Panc1 (cell line): Measurements from ENCODE around the gene NRM. TPM values are rescaled to one million over a fixed set of nuclear protein-coding genes. Genes with fewer than 3 reads are reported as not detected.
"Not testable (repeated sequence)": the region's sequence is repeated elsewhere in the genome, so short reads cannot be mapped to it uniquely, and the experiment has no call there.

ENCODE experiments used
- ATAC-seq: fragments of 200-7000 bp; cut with Tn5 transposase; 2 replicates; pipeline ENCODE4 v1.9.1; 2020; ENCODE audit warnings: mild to moderate bottlenecking, moderate library complexity
- BruUV-seq: library from RNA; stranded (reverse); fragments of 400-500 nt; replicated peaks from 2 replicates; lab custom pipeline; 2021; lab: Mats Ljungman, UMichigan
- CTCF ChIA-PET: fragments of 300-600 bp; sonication (Branson Sonifier 250); formaldehyde crosslinking; loops from one replicate; lab custom pipeline; 2022; ENCODE audit warnings: antibody characterized with exemption; lab: Charles Lee
- POLR2A ChIA-PET: fragments of 300-600 bp; sonication (Branson Sonifier 250); formaldehyde crosslinking; loops from one replicate; lab custom pipeline; 2022; ENCODE audit warnings: antibody characterized with exemption; lab: Charles Lee
- DNase-seq: peaks from one replicate; pipeline ENCODE4 v3.0.0-alpha.2; 2010; ENCODE audit warnings: low read depth, low spot score
- H3K27ac ChIP-seq: 2 replicates; pipeline ENCODE4 v1.5.1; 2011; ENCODE audit warnings: mild to moderate bottlenecking, low read length, inconsistent platforms
- H3K27me3 ChIP-seq: fragments of 200-500 bp; sonication (Bioruptor generic); 2 replicates; pipeline ENCODE4 v1.6.0; 2014; ENCODE audit warnings: low read length, inconsistent platforms; ENCODE audit not compliant: control insufficient read depth, insufficient read depth
- H3K36me3 ChIP-seq: fragments of 200-500 bp; sonication (Bioruptor generic); 2 replicates; pipeline ENCODE4 v1.5.1; 2014; ENCODE audit warnings: inconsistent platforms, mild to moderate bottlenecking, low read length, moderate library complexity; ENCODE audit not compliant: control insufficient read depth, insufficient read depth
- H3K4me1 ChIP-seq: 2 replicates; pipeline ENCODE4 v1.5.1; 2011; ENCODE audit warnings: inconsistent platforms, mild to moderate bottlenecking, low read length, moderate library complexity; ENCODE audit not compliant: control insufficient read depth, insufficient read depth
- H3K4me3 ChIP-seq, 2 experiments: 2 replicates each; pipeline ENCODE4 v1.5.1; 2011 to 2012; ENCODE audit warnings: low read depth in 2 of 2, low read length in 2 of 2, mild to moderate bottlenecking in 2 of 2, inconsistent platforms in 1 of 2, moderate library complexity in 1 of 2
- H3K9me3 ChIP-seq: fragments of 200-500 bp; sonication (Bioruptor generic); 2 replicates; pipeline ENCODE4 v1.5.1; 2014; ENCODE audit warnings: low read depth, mild to moderate bottlenecking, inconsistent platforms, low read length, moderate library complexity; ENCODE audit not compliant: control insufficient read depth, insufficient read depth
- CTCF ChIP-seq: fragments of 450-650 bp; IDR thresholded peaks from 2 replicates; pipeline ENCODE4 v1.5.1; 2017; ENCODE audit warnings: mild to moderate bottlenecking
- POLR2AphosphoS5 ChIP-seq: IDR thresholded peaks from 2 replicates; pipeline ENCODE4 v1.6.1; 2012; ENCODE audit warnings: mild to moderate bottlenecking, low read depth, low read length, moderate library complexity
- REST ChIP-seq, 2 experiments: IDR thresholded peaks; 2 replicates each; pipeline ENCODE4 v1.6.1; 2011 to 2012; ENCODE audit warnings: low read depth in 2 of 2, control low read depth in 1 of 2, low read length in 1 of 2, mild to moderate bottlenecking in 1 of 2, moderate library complexity in 1 of 2; ENCODE audit not compliant: insufficient read depth in 1 of 2
- SIN3A ChIP-seq: IDR thresholded peaks from 2 replicates; pipeline ENCODE4 v1.6.1; 2012; ENCODE audit warnings: low read depth, mild to moderate bottlenecking, low read length, moderate library complexity, borderline replicate concordance; ENCODE audit not compliant: insufficient read depth
- TCF7L2 ChIP-seq: IDR thresholded peaks from 2 replicates; pipeline ENCODE4 v1.6.1; 2011; ENCODE audit warnings: mild to moderate bottlenecking, low read depth, low read length, inconsistent platforms
- in situ Hi-C: cut with HindIII; loops from 2 replicates; pipeline ENCODE4 v1.10.0; 2016; ENCODE audit warnings: low sequenced_read_pairs, low pct_unique_long_range_greater_than_20kb
- intact Hi-C: fragments of 100-400 bp; cut with micrococcal nuclease; formaldehyde crosslinking; loops from one replicate; pipeline ENCODE4 v1.10.0; 2022; ENCODE audit not compliant: unreplicated experiment
- total RNA-seq: library from RNA; stranded (reverse); gene quantifications from one replicate; pipeline ENCODE4 v1.2.1, GENCODE V29; 2021; ENCODE audit not compliant: unreplicated experiment

NRM gene
- total RNA-seq, 1 experiment from 2014 or later, result 21.9 TPM

- intact Hi-C loops (no loop called here), in situ Hi-C loops (no loop called here)
- DNase-seq (no peak), ATAC-seq (no peak)
- no peaks in the 10 kb centered on the region for H3K4me1 ChIP-seq
- peaks cover 14% of the 10 kb centered on the region for H3K36me3 ChIP-seq
- no TSS peak for BruUV-seq
- H3K27ac ChIP-seq, result no peak overlapping the region
- TF ChIP-seq POLR2AphosphoS5 (no peak), TCF7L2 (no peak), CTCF (no peak), REST (IDR thresholded peaks at IDR 0.05; ENCODE audit: insufficient read depth in 1 of 2, low read depth in 2 of 2, low read length in 1 of 2) (no peak), SIN3A (no peak)
- no peaks in the 10 kb centered on the region for H3K27me3 ChIP-seq
- no peak overlapping the region for H3K4me3 ChIP-seq
- CTCF ChIA-PET, result no interaction called here
- POLR2A ChIA-PET, result no interaction called here
- H3K9me3 ChIP-seq, result no peaks in the 10 kb centered on the region
These were observed 25.6 kb downstream of the NRM start for GRCh38 chr6:30664994-30665767.

GRCh38 chr6:30657922-30658321 is 32.9 kb downstream of the NRM start:
- DNase-seq, H3K4me1 ChIP-seq, in situ Hi-C loops, BruUV-seq, ATAC-seq, H3K9me3 ChIP-seq, CTCF ChIA-PET, H3K36me3 ChIP-seq, H3K27me3 ChIP-seq, intact Hi-C loops, H3K27ac ChIP-seq, H3K4me3 ChIP-seq: not testable (repeated sequence)
- POLR2A ChIA-PET, result interaction anchor here (0.6 kb wide), 1 partner anchor 389 kb away, joined by 3 read pairs; no protein-coding TSS in a partner anchor

- H3K4me3 ChIP-seq, result no peak overlapping the region
- no peaks in the 10 kb centered on the region for H3K9me3 ChIP-seq
- in situ Hi-C loops, result no loop called here
- H3K4me1 ChIP-seq, result no peaks in the 10 kb centered on the region
- DNase-seq (no peak), ATAC-seq (no peak)
- peaks cover 1% of the 10 kb centered on the region; the same call in 1 of the 2 replicates for H3K36me3 ChIP-seq
- CTCF ChIA-PET, result no interaction called here
- no peaks in the 10 kb centered on the region for H3K27me3 ChIP-seq
- no peak overlapping the region for H3K27ac ChIP-seq
- BruUV-seq, result no TSS peak
- no peak for TF ChIP-seq TCF7L2
- no peak for TF ChIP-seq SIN3A
- TF ChIP-seq POLR2AphosphoS5, result no peak
- TF ChIP-seq CTCF, result no peak
- TF ChIP-seq REST (IDR thresholded peaks at IDR 0.05; ENCODE audit: insufficient read depth in 1 of 2, low read depth in 2 of 2, low read length in 1 of 2), result no peak
- intact Hi-C loops, result no loop called here
- POLR2A ChIA-PET, result no interaction called here
These were observed 33.3 kb downstream of the NRM start for GRCh38 chr6:30657454-30657853.
